LoVo (cell line): ENCODE measurements around the gene NCOR2.
"Not testable (repeated sequence)": the region's sequence is repeated elsewhere in the genome, so short reads cannot be mapped to it uniquely, and the experiment has no call there.

Source experiments
- DNase-seq: peaks from one replicate; pipeline ENCODE4 v3.0.0-alpha.2; 2016; ENCODE audit warnings: low spot score

Gene NCOR2

GRCh38 chr12:124599074-124599999, 31.9 kb upstream of the NCOR2 start:
- no peak for DNase-seq

GRCh38 chr12:124597041-124597440, 29.6 kb upstream of the NCOR2 start:
- DNase-seq = no peak

- DNase-seq = no peak
Observed at GRCh38 chr12:124595444-124595843, 28.0 kb upstream of the NCOR2 start.

GRCh38 chr12:124594851-124595250, 27.4 kb upstream of the NCOR2 start:
- DNase-seq = no peak

- no peak for DNase-seq
Observed at GRCh38 chr12:124593851-124594401, 26.5 kb upstream of the NCOR2 start.

DNA sequence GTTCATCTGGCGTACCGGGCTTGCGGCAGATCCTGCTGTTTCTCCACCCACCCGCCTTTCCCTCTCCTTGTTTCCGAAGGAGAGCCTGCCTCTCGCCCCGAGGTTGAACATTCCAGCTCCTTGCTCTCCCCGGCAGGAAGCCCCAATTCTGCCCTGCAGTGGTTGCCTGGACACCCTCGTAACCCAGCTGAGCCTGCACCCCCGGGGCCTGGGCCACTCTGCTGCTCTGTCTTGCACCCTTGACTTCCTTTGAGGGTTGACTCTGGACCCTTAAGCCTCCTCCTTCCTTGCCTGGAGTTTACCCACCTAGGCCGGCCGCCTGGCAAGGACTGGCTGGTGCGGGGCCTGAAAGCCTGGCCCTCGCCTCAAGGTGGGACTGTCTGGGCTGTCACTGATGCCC, 25.8 kb upstream of the NCOR2 start:
- DNase-seq = no peak

GRCh38 chr12:124592481-124593160, 25.2 kb upstream of the NCOR2 start:
- no peak for DNase-seq

DNA sequence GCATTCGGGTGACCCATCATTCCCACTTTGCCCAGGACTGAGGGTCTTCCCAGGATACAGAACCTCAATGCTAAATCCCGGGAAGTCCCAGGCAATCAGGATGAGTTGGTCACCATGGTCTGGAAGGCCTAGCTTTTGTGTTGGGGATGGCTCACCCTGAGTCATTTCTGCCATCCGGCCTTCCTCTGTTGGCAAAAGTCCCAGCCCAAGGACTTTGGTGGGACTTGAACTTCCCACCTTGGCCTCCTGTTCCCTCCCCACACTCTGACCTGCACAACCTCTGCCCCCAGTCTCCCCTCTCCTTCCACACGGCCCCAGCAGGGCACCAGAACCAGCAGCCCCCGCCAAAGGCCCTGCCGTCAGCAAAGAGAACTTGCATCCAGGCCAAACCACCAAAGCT, 24.6 kb upstream of the NCOR2 start:
- no peak for DNase-seq

GRCh38 chr12:124590447-124590846, 23.0 kb upstream of the NCOR2 start:
- no peak for DNase-seq

GRCh38 chr12:124588751-124589267, 21.4 kb upstream of the NCOR2 start:
- no peak for DNase-seq

DNA sequence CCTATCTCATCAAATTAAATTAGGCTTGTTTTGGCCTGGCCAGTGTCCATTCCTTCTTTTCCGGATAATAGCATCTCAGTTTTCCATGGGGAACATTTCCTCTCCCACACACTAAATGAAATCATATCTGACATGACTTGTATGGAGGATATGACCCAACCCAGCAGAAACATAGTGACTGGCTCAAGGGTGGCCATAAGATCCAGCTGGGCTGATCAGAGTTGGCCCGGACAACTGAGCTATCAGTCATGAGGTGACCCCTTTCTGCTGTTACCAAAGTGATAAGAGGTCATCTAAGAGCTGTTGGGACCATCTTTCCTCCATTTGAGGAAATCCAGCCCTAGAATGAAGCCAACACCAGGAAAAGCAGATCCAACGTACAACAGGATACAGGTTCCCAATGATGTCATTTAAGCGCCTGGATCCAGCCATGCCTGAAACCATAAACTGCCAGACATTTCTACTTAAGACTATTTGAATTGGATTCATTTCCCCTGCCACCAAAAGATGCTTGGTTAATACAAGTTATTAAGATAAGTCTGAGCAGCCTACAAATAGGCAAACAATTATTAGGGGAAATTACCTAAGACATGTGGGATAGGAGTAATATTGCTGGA, 20.7 kb upstream of the NCOR2 start:
- no peak for DNase-seq

- no peak for DNase-seq
Observed at GRCh38 chr12:124586756-124587155, 19.3 kb upstream of the NCOR2 start.

DNA sequence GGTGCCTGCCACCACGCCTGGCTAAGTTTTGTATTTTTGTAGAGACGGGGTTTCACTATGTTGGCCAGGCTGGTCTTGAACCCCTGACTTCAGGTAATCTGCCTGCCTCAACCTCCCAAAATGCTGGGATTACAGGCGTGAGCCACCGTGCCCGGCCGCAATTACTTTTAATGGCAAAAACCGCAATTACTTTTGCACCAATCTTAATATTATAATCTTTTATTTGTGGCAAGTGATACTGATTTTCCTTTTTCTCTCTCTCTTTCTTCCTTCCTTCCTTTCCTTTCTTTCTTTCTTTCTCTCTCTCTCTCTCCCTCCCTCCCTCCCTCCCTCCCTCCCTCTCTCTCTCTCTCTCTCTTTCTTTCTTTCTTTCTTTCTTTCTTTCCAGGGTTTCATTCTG, 17.1 kb upstream of the NCOR2 start:
- DNase-seq = not testable (repeated sequence)

DNA sequence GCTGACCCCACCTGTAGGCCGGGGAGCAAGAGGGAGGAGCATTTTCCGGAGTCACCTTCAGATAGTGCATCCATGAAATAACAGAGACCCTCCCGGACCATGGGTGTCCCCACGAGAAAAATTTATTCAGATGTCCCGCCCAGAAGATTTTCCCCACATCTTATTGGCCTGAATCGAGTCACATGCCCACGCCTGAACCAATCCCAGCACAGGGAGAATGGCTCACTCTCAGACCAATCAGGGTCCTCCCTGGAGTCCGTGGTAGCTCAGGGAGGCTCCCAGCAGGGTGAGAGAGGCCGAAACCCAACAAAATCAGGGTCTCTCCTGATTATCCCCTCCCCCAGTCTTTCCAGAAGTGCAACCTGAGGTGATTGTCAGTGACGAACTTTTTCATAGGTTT, 16.4 kb upstream of the NCOR2 start:
- no peak for DNase-seq

DNA sequence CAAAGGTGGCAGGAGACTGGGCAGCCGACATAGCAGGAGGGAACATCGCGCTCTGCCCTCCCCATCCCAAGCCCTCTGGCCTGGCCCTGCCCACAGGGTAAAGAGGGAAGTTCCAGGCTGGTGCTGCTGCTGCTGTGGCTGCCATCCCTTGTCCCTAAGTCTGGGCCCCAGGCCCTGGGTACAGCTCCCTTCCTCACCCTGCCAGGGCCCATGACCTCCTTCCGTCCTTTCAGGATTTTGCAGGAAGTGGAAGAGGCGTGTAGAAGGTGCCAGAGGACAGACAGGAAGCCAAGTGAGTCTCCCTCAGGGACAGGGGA, 14.7 kb upstream of the NCOR2 start:
- DNase-seq = no peak

GRCh38 chr12:124581307-124582107, 14.1 kb upstream of the NCOR2 start:
- DNase-seq = peak; percentile 22

- DNase-seq = no peak
Observed at GRCh38 chr12:124579921-124580517, 12.6 kb upstream of the NCOR2 start.

GRCh38 chr12:124578854-124579253, 11.4 kb upstream of the NCOR2 start:
- no peak for DNase-seq

DNA sequence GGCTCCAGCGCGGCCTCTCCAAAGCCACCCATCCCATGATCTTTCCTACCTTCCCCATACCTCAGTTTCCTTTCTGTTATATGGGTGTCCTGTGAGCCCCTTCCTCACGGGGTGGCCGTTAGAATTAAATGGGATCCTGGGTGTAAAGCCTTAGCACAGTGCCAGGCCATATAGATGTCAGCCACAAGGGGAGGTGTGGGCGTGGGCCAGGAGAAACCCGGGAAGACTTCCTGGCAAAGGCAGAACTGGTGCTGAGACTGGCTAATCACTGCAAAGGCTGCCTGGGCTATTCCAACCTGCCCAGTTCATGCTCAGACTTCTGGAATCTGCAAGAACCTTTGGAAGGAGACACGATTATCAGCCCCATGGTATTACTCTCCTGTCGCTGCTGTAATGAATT, 11.0 kb upstream of the NCOR2 start:
- DNase-seq = peak; percentile 42

- no peak for DNase-seq
Observed at GRCh38 chr12:124577986-124578385, 10.6 kb upstream of the NCOR2 start.

- no peak for DNase-seq
Observed at GRCh38 chr12:124577374-124577773, 10.0 kb upstream of the NCOR2 start.
